HG03442 (cell line): ENCODE results near the gene GRIK4.

Experiments
- ATAC-seq: cut with Tn5 transposase; IDR thresholded peaks from one replicate; pipeline ENCODE4 v1.9.1; 2021; ENCODE audit warnings: mild to moderate bottlenecking, moderate library complexity; ENCODE audit not compliant: unreplicated experiment

The GRIK4 gene

DNA sequence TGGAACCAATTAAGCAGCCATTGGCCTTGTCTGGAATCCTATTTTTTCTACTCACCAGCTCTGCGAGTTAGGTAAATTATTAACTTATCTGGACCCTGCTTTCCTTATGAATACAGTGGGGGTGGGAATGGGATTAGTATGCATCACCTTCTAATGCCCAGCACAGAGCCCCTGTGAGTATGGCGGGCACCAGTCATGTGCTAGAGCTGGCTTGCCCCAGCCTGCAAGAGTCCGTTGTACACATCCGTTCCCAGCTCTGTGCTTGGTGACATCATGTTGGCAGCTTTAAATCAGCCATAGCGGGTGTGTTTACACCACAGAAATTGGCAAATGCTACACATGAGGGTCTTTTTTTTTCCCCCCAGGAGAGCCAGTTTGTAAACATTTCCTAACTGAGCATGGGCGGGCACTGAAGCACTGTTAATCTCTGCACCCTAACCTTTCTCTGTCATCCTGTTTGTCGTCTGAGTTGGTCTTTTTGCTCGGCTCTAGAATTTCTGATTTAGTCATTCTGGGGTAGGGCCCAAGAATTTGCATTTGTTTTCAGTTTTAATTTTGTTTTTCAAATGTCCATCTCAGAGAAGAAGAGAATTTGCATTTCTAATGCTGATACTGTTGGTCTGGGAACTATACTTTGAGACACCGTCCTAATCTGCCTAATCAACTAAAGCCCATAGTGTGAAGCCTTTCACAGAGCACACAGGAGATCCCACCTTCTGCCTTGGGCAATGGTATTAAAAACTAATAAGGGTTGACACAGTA lies 382.1 kb downstream of the GRIK4 start:
- ATAC-seq: peak; percentile 70

DNA sequence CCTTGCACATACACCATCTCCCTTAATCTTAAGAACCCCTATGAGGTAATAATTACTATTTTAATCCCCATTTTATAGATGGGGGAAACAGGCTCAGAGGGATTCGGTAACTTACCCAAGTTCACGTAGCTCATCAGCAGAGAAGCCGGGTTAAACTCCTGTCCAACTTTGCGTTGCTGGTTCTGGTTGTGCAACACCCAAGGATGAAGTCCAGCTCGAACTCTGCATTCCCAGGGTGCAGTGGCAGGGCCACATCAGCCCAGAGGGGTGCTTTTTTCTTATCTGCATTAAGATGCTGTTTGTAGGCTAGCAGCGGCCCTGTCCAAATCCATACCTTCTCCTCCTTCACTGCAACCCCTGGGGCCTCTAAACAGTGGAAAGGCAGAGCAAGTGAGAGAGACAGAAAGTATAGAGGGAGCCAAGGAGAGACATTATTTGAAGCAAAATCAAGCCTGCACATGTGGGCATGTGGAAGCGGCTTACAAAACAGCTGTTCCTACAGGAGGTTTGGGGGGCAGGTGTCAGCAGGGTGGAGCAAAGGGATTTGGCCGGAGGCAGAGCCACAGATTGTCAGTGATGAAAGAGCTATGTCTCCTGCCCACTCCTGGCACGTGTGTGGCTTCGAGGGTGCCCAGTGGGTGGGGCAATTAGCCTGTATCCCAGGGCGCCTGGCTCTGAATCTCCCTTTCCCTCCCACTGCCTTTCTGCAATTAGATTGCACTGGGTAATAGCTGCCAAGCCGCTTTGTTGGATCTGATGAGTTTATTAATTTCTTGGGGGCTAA lies 382.8 kb downstream of the GRIK4 start:
- ATAC-seq: no peak

DNA sequence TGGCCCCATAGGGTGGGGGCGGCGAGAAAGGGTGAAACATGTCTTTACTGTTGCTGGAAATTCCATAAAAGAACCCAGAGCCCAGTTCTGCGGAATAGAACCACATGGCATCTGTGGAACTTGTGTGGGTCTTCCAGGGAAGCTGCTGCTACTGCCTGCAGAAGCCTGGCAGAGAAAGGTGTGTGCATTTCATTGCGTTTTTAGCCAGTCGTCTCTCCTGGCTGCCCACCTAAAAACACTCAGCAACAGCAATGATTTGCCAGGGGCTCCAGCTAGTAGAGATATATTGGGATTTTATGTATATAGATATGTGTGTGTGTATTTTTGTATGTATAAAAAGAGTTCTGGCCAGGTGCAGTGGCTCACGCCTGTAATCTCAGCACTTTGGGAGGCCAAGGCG lies 385.1 kb downstream of the GRIK4 start:
- no peak for ATAC-seq

DNA sequence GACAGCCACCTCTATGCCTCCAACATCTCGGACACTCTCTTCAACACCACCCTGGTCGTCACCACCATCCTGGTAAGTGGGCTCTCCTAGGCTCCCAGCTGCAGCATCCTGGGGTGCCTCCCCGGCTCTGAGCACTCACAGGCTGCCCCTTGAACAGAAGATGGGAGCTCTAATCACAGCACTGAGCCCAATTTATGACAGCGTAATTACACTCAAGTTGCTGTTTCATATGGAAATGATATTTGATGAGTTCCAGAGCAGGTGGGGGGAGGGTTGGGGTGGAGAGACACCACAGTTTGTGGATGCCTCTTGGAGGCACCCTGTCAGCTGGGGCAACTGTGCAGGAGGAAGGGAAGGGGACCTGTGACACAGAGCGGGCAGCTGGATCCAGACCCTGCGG lies 387.0 kb downstream of the GRIK4 start:
- ATAC-seq: no peak

DNA sequence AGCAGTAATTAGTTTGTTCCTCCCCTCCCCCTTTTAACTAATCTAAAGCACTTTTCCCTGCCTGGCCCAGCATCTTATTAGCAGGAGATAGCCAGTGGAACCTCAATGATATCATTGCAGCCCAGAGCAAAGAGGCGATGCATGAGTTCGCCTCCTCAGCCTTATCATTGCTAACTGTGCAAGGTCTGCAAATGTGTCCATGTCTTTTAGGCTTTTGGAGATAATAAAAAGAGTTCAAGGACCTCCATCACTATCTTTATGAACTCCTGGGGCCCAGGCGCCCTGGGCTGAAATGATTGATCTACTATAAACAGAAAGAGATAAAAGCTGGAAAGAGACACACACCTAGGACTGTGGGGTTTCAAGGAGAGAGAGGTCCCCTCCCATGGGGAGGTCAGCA lies 388.2 kb downstream of the GRIK4 start:
- no peak for ATAC-seq

DNA sequence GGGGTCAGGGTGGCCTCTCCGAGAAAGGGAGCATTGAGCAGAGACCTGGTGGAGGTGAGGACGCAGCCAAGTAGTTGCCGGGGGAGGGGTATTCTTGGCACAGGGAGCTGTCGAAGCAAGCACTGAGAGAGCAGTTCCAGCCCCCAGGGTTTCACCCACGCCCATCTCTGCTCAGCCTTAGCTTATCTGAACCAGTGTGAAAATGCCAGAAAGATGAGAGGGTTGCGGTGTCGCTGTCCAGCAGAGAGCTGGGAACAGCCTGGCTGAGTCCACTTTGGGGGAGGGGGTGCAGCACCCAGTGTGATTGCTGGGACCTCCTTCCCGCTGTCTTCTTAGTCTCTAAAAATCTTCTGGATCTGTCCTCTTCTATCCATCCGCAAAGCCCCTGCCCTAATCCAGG lies 389.1 kb downstream of the GRIK4 start:
- no peak for ATAC-seq

DNA sequence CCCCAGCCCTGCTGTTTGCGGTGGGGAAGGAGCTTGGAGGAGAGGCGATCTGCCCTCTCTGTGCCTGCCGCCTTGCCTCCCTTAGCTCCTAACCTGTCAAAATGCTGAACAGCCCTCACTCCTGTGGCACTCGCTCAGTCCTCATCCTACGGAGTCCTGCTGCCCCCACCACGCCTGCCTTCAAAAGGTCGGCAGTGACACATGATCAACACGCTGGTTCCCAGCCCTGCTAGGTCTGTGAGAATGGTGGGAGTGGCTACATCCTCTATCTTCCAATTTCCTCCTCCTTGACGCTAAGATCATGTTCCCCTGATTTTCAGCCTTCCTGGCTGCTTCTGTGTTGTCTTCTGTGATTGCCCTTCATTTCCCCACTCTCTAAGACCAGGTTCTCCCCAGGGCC lies 392.1 kb downstream of the GRIK4 start:
- ATAC-seq: no peak

DNA sequence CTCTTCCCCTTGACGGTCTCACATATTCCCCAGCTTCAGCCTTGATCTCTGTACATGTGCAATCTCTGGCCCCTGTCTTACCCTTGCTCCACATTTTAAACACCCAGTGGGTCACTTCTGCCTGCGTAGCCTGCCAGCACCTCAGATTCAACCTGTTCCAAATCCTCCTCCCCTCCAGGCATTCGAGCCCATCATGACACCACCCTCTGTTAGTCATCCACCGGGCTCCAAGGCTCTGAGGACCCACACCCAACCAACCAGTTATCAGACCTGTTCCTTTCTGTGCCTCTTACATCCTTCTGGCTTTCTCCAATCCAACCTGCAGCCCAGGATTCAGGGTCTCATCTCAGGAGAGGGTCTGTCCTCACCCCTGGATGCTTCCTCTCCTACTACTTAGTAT lies 392.6 kb downstream of the GRIK4 start:
- no peak for ATAC-seq

DNA sequence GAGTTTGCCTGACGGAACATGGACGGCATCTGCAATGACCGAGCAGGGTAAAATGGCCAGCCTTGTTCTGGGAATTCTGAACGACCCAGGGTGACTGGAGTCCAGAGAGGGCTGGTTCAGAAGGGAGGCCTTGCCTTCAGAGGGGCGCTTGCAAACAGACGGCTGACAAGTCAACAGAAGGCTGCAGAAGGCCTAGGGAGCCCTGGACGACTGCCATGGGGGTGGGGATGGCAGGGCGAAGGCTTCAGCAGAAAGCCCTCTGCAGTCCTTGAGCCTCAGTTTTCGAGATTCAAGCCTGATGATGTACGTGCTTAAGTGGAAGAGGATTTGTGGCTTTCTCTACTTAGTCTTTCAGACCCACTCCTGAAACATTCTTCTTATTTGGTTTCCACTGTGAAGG lies 395.2 kb downstream of the GRIK4 start:
- ATAC-seq: no peak

DNA sequence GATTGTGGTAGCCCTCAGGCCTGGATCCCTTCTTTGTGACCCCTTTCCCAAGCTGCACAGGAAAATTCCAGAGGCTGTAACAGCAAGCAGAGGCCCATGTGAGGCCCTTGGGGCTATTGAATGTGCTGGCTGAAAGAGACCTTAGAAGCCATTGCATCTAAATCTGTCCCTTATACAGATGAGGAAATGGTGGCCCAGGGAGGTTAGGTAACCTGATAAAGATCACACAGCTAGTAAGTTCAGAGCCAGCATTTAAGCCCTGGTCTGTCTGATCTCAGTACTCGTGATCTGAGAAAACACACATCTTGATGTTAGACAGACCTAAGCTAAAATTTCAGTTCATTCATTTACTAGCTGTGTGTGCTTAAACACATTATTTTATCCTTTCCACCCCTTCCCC lies 396.4 kb downstream of the GRIK4 start:
- no peak for ATAC-seq

DNA sequence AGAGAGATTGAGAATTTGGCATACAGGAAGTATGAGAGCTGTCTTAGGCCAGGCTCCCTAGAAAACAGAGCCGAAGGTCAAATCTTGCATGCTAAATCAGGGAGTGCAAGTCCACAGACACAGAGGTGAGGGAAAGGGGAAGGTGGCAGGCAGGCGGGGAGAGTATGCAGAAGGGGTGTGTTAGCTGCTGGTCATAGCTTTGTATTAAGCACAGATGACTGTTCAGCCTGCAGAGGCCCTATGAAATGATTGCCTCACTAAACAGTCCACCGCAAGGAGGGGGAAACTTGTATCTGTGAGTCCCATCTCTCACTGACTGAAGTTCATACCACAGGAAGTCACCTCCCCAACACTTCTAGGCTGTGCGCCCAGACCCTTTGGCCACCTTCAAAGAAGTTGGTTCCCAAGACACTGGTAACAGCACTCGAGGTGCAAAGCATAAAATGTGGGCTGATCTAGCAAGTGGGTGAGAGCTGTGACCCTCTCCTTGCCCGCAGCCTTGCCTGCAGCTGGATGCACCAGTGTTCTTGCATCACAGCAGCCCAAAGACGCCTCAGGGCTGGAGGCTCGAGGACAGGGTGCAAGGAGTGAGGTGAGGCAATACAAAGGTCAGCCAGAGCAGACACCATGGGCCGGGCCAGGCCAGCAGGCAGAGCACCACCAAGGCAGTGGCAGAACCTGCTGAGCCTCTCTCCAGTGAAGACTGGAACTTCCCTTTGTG lies 397.1 kb downstream of the GRIK4 start:
- ATAC-seq: no peak

DNA sequence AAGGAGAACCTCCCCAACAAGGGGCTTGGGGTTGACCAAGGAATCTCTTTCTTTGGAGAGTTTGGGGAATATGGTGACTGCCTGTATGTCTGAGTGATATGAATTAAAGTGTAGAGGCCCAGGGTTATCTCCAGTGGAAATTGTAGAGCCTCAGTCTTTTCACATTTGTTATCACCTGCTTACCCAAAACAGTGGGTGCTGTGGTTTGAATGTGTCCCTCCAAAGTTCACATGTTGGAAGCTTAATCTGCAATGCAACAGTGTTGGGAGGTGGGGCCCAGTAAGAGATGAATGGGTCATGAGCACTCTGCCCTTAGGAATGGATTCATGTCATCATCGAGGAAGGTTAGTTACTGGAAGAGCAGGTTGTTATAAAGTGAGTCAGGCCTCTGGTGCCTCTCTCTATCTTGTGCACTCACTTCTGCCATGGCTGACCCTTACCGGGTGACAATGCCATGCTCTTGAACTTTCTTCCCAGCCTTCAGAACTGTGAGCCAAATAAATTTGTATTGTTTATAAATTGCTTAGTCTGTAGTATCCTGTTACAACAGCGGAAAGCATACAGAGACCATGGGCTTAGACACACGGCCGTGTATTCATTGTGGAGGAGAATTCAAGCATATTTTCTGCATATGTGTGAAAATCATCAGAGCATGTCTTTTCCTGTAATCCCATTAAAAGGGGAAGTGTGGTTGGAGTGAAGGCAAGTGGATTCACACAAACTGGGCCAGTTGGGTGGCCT lies 398.3 kb downstream of the GRIK4 start:
- no peak for ATAC-seq

DNA sequence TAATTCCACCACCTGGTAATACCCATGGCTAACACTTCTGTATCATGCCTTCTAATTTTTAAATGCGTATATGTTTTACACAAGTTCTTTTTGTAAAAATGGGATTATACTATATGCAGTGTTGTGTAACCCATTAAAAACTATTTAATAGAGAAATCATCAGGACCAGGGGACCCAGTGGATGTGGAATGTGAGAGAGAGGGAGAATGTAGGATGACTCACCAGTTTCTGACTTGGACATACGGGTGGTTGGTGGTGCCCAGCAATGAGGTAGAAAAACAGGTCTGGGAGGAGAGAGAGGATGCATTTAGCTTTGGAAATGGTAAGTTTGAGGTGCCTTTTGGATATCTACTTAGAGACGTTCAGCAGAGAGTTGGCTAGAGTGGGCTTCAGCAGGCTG lies 400.4 kb downstream of the GRIK4 start:
- no peak for ATAC-seq

DNA sequence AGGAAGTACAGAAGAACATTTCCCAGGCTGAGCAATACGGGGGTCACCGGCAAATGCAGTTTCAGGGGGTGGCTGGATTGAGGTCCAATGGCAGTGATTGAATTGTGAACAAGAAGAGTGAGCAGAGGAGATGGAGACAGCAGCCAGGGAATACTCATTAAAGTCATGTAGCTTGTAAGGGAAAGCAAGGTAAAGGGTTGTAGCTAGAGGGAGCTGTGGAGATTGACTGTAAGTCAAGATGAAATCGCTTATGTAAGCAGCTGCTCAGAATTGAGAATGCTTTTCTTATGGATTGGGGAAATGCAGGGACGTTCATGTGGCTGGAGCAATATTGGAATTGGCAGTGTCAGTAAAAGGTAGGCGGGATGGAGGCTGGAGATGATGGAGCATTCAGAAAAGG lies 401.0 kb downstream of the GRIK4 start:
- ATAC-seq: no peak

DNA sequence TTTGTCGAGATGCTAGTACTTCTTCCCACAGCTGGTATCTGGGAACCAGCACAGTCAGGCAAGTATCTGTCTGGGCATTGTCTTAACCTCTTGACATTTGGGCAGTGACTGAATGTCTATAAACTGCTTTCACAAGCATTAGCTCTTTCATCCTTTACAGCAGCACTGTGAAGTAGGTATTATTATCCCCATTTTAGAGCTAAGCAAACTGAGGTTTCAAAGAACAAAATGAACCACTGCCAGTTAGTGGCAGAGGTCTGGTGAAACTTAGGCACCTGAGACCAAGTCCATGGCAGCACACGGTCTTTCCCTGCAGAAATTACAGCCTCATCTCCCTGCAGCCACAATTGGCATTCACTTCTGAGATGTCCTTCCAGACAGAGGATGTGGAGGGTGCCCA lies 401.4 kb downstream of the GRIK4 start:
- no peak for ATAC-seq

DNA sequence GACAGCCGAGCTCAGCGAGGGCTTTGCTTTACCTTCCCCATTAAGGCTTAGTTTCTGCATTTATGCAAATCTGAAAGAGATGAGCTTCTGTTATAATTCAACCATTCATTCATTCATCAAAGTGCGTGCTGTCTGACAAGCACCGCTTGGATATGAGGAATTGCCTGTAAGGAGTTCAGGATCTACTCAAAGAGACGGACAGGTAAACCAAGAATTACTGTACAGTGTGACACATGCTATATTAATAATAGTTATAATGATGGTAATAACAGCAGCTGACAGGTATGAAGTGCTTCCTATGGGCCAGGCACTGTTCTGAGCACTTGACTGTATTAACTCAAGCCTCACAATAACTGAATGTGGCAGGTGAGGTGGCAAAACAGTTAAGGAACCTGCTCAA lies 402.5 kb downstream of the GRIK4 start:
- no peak for ATAC-seq

DNA sequence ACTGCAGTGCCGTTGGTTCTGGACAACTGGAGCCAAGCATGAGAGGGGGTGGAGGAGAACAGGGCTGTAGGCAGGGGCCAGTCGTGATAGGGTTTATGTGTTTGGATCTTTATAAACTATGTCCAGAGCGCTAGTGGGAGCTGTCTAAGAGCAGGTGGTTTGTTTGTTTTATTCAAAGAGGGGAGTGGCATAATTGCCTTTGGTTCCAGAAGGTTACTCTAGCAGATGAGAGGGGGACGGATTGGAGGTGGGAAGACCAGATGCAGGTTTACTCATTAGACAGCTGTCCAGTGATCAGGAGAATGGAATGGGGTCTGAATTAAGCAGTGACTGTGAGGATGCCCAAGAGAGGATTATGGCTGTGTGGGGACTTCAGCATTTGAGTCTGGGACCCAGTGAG lies 403.1 kb downstream of the GRIK4 start:
- ATAC-seq: no peak

DNA sequence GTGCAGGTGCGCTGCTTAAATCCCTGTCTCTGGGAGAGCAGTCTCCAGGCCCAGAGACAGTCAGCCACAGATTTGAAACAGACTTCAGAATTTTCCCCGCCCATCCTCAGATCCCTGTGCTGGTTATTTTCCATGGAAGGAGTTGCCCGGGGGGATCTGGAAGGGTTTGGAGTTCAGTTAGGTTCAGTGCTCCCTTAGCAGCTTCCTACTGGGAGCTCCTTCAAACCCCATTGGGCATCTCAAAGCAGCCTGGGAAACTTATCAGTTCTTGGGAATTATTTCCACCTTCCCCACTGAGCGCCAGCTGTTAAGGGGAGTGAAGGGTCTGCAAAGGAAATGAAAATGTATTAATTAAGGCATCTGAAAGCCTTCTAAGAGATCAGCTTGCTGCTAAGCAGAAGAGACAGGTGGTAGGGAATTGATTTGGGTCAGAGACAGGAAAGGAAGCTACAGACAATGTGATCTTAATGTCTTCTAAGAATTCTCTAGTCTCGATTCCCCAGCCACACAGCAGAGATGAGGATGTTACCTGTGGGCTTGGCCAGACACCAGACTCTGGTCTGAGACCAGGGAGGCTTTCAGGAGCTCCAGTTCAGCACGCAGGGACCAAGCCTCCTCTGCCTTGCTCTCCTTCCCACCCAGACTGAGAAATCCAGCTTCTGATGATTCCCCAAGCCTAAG lies 406.2 kb downstream of the GRIK4 start:
- no peak for ATAC-seq

DNA sequence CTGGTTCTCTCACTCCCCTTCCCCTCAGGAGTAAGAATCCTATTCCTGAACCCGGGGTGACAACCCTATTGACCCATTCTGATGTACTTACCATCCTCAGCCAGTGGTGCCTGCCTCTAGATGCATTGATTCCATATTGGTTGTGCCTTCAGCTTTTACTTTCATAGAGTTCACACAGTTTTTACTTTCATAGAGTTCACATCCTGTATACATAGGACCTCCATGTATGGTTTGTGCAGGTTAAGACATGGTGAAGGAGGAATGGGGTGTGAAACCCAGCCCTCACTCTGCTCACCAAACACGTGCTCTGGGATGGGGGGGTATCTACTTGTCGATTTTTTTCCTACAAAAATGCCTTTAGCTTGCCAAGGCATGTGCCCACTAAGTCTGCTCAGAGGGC lies 406.7 kb downstream of the GRIK4 start:
- ATAC-seq: no peak

DNA sequence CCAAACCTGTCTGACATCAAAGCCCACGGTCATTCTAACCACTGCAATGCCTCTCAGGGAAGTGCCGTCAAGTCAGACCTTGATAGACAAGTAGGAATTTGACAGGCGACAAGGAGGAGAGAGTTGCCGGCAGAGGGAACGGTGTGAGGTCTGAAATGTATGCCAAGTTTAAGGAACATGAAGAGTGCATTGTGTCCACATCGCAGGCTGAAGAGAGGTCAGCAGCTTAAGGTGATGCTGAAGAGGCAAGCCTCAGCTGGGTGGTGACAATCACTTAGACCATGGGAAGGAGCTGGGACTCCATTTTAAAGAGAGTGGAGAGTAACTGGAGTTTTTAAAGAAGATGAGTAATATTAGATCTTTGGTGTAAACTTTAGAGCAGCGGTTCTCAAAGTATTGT lies 407.5 kb downstream of the GRIK4 start:
- no peak for ATAC-seq

DNA sequence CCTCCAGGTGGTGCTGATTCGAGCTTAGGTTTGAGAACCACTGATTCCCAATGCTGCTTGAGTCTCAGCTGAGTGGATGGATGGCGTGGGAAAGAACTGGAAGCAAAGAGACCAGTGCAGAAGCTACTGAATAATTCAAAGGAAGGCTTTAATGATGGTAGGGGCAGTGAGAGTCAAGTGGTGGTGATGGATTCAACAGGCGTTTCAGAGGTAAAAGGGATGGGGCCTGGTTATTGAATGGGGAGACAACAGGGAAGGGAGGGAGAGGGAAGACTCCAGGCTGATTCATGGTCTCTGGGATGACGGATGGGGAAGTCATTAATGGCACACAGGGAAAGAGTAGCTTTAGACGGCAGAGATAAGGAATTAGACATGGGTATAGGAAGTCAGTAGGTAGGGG lies 408.0 kb downstream of the GRIK4 start:
- ATAC-seq: no peak
